Transverse colon (tissue), 3 donors: ENCODE results near the gene SGPP2.

ENCODE experiments used
- EP300 ChIP-seq: sonication (generic); formaldehyde crosslinking; IDR thresholded peaks from one replicate; pipeline ENCODE4 v1.6.1; 2017; ENCODE audit warnings: antibody characterized with exemption, low read depth
- POLR2A ChIP-seq: fragments of 450-650 bp; IDR thresholded peaks from one replicate; pipeline ENCODE4 v1.6.1; 2016; ENCODE audit warnings: antibody characterized with exemption, mild to moderate bottlenecking, moderate library complexity
- TF ChIP-seq, protein P1 (sequence below), 5 experiments: fragments of 200-600 bp in 3 of 5; fragments of 450-650 bp in 2 of 5; sonication (generic) in 3 of 5; IDR thresholded peaks; 1 replicate in 2 of 5; 2 replicates in 3 of 5; pipeline ENCODE4 v1.5.1; 2016 to 2017; ENCODE audit warnings: antibody characterized with exemption in 5 of 5, inconsistent platforms in 3 of 5, mild to moderate bottlenecking in 2 of 5, moderate library complexity in 1 of 5

DNA sequence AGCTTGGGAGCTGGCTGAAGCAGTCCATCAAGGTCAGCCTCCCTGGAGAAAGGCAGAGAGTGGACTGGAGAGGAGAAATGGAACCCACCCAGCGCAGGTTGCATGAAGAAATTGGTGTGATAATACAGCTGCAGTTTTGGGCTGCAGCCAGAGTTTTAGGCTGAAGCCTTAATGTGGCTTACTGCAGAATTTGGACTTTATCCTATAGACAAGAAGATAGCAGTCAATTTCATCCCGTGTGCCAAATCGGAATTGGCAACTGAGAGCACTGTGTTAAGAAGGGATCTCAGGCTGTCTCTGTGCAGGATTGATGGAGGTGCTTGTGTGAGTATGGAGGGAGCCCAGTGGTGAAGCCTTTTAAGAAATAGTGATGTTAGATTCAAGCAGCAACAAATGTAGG is 7.5 kb downstream of the SGPP2 start:
- TF ChIP-seq, protein P1, sequence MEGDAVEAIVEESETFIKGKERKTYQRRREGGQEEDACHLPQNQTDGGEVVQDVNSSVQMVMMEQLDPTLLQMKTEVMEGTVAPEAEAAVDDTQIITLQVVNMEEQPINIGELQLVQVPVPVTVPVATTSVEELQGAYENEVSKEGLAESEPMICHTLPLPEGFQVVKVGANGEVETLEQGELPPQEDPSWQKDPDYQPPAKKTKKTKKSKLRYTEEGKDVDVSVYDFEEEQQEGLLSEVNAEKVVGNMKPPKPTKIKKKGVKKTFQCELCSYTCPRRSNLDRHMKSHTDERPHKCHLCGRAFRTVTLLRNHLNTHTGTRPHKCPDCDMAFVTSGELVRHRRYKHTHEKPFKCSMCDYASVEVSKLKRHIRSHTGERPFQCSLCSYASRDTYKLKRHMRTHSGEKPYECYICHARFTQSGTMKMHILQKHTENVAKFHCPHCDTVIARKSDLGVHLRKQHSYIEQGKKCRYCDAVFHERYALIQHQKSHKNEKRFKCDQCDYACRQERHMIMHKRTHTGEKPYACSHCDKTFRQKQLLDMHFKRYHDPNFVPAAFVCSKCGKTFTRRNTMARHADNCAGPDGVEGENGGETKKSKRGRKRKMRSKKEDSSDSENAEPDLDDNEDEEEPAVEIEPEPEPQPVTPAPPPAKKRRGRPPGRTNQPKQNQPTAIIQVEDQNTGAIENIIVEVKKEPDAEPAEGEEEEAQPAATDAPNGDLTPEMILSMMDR (IDR thresholded peaks at IDR 0.05), result no peak
- TF ChIP-seq POLR2A (no peak), EP300 (no peak)
